HEK293 (cell line): ENCODE data around the gene AQP6.
A peak's percentile ranks its signal among the peaks of the same experiment; 100 is the strongest.

Experiments used
- CTCF ChIA-PET: fragments of 350-600 bp; formaldehyde crosslinking; extraction: SDS; loops from one replicate; lab custom pipeline; 2021; ENCODE audit warnings: antibody characterized with exemption; lab: Yijun Ruan, JAX
- POLR2A ChIA-PET: fragments of 300-600 bp; formaldehyde crosslinking; extraction: SDS; loops from one replicate; lab custom pipeline; 2020; ENCODE audit warnings: antibody characterized with exemption, inconsistent platforms; lab: Yijun Ruan, JAX
- H3K27ac ChIP-seq: fragments of 200-500 bp; sonication (Bioruptor generic); 2 replicates; pipeline ENCODE4 v1.5.1; 2014; ENCODE audit warnings: low read depth, low read length, control low read depth, inconsistent platforms; ENCODE audit errors: extremely low read depth
- H3K36me3 ChIP-seq, 2 experiments: fragments of 200-500 bp in 1 of 2; sonication (Bioruptor generic) in 1 of 2; 1 replicate in 1 of 2; 2 replicates in 1 of 2; pipeline ENCODE4 v1.5.1; 2014 to 2017; ENCODE audit warnings: inconsistent platforms in 2 of 2, low read length in 2 of 2; ENCODE audit not compliant: control insufficient read depth in 2 of 2, insufficient read depth in 1 of 2
- H3K4me1 ChIP-seq: fragments of 200-500 bp; sonication (Bioruptor generic); 2 replicates; pipeline ENCODE4 v1.5.1; 2014; ENCODE audit warnings: mild to moderate bottlenecking, low read length, inconsistent platforms; ENCODE audit not compliant: control insufficient read depth, insufficient read depth
- H3K4me3 ChIP-seq: 2 replicates; pipeline ENCODE4 v1.5.1; 2011; ENCODE audit warnings: low read depth, mild to moderate bottlenecking, control low read depth, low read length, moderate library complexity
- H3K9me3 ChIP-seq: fragments of 200-500 bp; sonication (Bioruptor generic); 2 replicates; pipeline ENCODE4 v1.5.1; 2014; ENCODE audit warnings: low read depth, low read length, inconsistent platforms; ENCODE audit not compliant: control insufficient read depth, insufficient read depth
- KLF7 ChIP-seq: fragments of 450-650 bp; formaldehyde crosslinking; IDR thresholded peaks from 2 replicates; pipeline ENCODE4 v1.5.1; 2016; ENCODE audit warnings: missing biosample characterization, missing genetic modification characterization, borderline replicate concordance
- MEIS1 ChIP-seq: sonication (generic); formaldehyde crosslinking; IDR thresholded peaks from 2 replicates; pipeline ENCODE4 v1.8.1; 2022; ENCODE audit warnings: missing genetic modification reagents, mild to moderate bottlenecking, borderline replicate concordance
- REPIN1 ChIP-seq: fragments of 450-650 bp; formaldehyde crosslinking; IDR thresholded peaks from 2 replicates; pipeline ENCODE4 v1.5.1; 2017; ENCODE audit warnings: missing biosample characterization, missing genetic modification characterization, low read depth
- SP2 ChIP-seq: fragments of 450-650 bp; formaldehyde crosslinking; IDR thresholded peaks from 2 replicates; pipeline ENCODE4 v1.5.1; 2016; ENCODE audit warnings: missing biosample characterization, missing genetic modification characterization
- ZBTB21 ChIP-seq: fragments of 450-650 bp; formaldehyde crosslinking; IDR thresholded peaks from 2 replicates; pipeline ENCODE4 v1.5.1; 2017; ENCODE audit warnings: missing biosample characterization, missing genetic modification characterization
- ZEB2 ChIP-seq: fragments of 450-650 bp; formaldehyde crosslinking; IDR thresholded peaks from 2 replicates; pipeline ENCODE4 v1.5.1; 2016; ENCODE audit warnings: missing biosample characterization, missing genetic modification characterization
- ZNF174 ChIP-seq: fragments of 450-650 bp; formaldehyde crosslinking; IDR thresholded peaks from 2 replicates; pipeline ENCODE4 v1.5.0; 2017; ENCODE audit warnings: missing biosample characterization, mild to moderate bottlenecking, missing genetic modification characterization
- ZNF175 ChIP-seq: fragments of 450-650 bp; formaldehyde crosslinking; IDR thresholded peaks from 2 replicates; pipeline ENCODE4 v1.5.1; 2016; ENCODE audit warnings: missing biosample characterization, missing genetic modification characterization
- ZNF2 ChIP-seq: fragments of 450-650 bp; formaldehyde crosslinking; IDR thresholded peaks from 2 replicates; pipeline ENCODE4 v1.5.1; 2016; ENCODE audit warnings: missing biosample characterization, missing genetic modification characterization
- ZNF221 ChIP-seq: fragments of 450-650 bp; formaldehyde crosslinking; IDR thresholded peaks from 2 replicates; pipeline ENCODE4 v1.5.1; 2017; ENCODE audit warnings: missing biosample characterization, missing genetic modification characterization, borderline replicate concordance
- ZNF302 ChIP-seq: fragments of 450-650 bp; formaldehyde crosslinking; IDR thresholded peaks from 2 replicates; pipeline ENCODE4 v1.5.1; 2016; ENCODE audit warnings: missing biosample characterization, missing genetic modification characterization, low read depth
- ZNF335 ChIP-seq: fragments of 450-650 bp; formaldehyde crosslinking; conservative IDR thresholded peaks from 2 replicates; pipeline ENCODE4 v1.5.1; 2016; ENCODE audit warnings: missing biosample characterization, missing genetic modification characterization
- ZNF341 ChIP-seq: fragments of 450-650 bp; formaldehyde crosslinking; IDR thresholded peaks from 2 replicates; pipeline ENCODE4; 2016; ENCODE audit warnings: low read depth, missing biosample characterization, missing genetic modification characterization
- ZNF37A ChIP-seq: fragments of 450-650 bp; IDR thresholded peaks from 2 replicates; pipeline ENCODE4 v1.5.1; 2018; ENCODE audit warnings: missing biosample characterization, missing genetic modification characterization
- ZNF561 ChIP-seq: fragments of 450-650 bp; IDR thresholded peaks from 2 replicates; pipeline ENCODE4 v1.5.1; 2018; ENCODE audit warnings: missing biosample characterization, missing genetic modification characterization, borderline replicate concordance
- ZNF660 ChIP-seq: fragments of 450-650 bp; IDR thresholded peaks from 2 replicates; pipeline ENCODE4 v1.5.1; 2018; ENCODE audit warnings: missing biosample characterization, mild to moderate bottlenecking, missing genetic modification characterization
- ZNF747 ChIP-seq: fragments of 450-650 bp; formaldehyde crosslinking; IDR thresholded peaks from 2 replicates; pipeline ENCODE4 v1.5.1; 2016; ENCODE audit warnings: missing biosample characterization, missing genetic modification characterization
- ZNF76 ChIP-seq: fragments of 450-650 bp; formaldehyde crosslinking; IDR thresholded peaks from 2 replicates; pipeline ENCODE4; 2016; ENCODE audit warnings: low read depth, missing biosample characterization, missing genetic modification characterization, borderline replicate concordance
- ZNF768 ChIP-seq: fragments of 450-650 bp; formaldehyde crosslinking; IDR thresholded peaks from 2 replicates; pipeline ENCODE4 v1.5.1; 2018; ENCODE audit warnings: missing biosample characterization, mild to moderate bottlenecking, missing genetic modification characterization
- ZNF837 ChIP-seq: fragments of 450-650 bp; formaldehyde crosslinking; IDR thresholded peaks from 2 replicates; pipeline ENCODE4 v1.5.1; 2016; ENCODE audit warnings: missing biosample characterization, missing genetic modification characterization
- TF ChIP-seq, protein P1 (sequence below): fragments of 450-650 bp; formaldehyde crosslinking; IDR thresholded peaks from 2 replicates; pipeline ENCODE4 v1.5.1; 2016; ENCODE audit warnings: missing biosample characterization, missing genetic modification characterization
- TF ChIP-seq, protein P2 (sequence below): fragments of 450-650 bp; formaldehyde crosslinking; IDR thresholded peaks from 2 replicates; pipeline ENCODE4 v1.5.1; 2016; ENCODE audit warnings: missing biosample characterization, missing genetic modification characterization, borderline replicate concordance
- TF ChIP-seq, protein P3 (sequence below): fragments of 450-650 bp; formaldehyde crosslinking; IDR thresholded peaks from 2 replicates; pipeline ENCODE4 v1.5.1; 2016; ENCODE audit warnings: missing biosample characterization, missing genetic modification characterization
- TF ChIP-seq, protein P4 (sequence below): fragments of 450-650 bp; formaldehyde crosslinking; IDR thresholded peaks from 2 replicates; pipeline ENCODE4 v1.5.1; 2017; ENCODE audit warnings: missing biosample characterization, missing genetic modification characterization
- TF ChIP-seq, protein P5 (sequence below): fragments of 450-650 bp; formaldehyde crosslinking; IDR thresholded peaks from 2 replicates; pipeline ENCODE4 v1.5.1; 2016; ENCODE audit warnings: missing biosample characterization, missing genetic modification characterization

Gene AQP6

DNA sequence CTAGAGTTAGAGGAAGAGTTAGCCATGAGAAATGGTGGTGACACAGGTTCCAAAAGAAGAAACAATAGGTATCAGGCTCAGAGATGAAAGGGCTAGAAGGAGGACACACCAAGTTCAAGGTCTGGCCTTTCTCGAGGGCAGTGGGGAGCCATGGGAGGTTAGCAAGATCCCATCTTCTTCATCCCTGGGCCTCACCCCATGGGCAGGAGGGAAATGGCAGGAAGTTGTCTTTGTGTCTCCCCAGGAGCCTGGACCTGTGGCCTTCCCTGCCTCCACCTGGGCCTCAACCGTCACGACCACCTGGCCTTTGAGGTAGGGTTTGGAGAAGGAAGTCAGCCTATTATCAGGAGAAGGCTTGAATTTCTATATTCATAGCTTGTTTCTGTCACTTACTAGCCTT lies 28.0 kb upstream of the AQP6 start (continued):
- TF ChIP-seq, protein P1, sequence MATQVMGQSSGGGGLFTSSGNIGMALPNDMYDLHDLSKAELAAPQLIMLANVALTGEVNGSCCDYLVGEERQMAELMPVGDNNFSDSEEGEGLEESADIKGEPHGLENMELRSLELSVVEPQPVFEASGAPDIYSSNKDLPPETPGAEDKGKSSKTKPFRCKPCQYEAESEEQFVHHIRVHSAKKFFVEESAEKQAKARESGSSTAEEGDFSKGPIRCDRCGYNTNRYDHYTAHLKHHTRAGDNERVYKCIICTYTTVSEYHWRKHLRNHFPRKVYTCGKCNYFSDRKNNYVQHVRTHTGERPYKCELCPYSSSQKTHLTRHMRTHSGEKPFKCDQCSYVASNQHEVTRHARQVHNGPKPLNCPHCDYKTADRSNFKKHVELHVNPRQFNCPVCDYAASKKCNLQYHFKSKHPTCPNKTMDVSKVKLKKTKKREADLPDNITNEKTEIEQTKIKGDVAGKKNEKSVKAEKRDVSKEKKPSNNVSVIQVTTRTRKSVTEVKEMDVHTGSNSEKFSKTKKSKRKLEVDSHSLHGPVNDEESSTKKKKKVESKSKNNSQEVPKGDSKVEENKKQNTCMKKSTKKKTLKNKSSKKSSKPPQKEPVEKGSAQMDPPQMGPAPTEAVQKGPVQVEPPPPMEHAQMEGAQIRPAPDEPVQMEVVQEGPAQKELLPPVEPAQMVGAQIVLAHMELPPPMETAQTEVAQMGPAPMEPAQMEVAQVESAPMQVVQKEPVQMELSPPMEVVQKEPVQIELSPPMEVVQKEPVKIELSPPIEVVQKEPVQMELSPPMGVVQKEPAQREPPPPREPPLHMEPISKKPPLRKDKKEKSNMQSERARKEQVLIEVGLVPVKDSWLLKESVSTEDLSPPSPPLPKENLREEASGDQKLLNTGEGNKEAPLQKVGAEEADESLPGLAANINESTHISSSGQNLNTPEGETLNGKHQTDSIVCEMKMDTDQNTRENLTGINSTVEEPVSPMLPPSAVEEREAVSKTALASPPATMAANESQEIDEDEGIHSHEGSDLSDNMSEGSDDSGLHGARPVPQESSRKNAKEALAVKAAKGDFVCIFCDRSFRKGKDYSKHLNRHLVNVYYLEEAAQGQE (tag by site-specific recombination), result no peak
- no peak for TF ChIP-seq KLF7 (tag by site-specific recombination)
- TF ChIP-seq ZEB2 (tag by site-specific recombination), result no peak
- TF ChIP-seq ZNF837, result no peak
- TF ChIP-seq ZNF221, result no peak
- TF ChIP-seq, protein P2, sequence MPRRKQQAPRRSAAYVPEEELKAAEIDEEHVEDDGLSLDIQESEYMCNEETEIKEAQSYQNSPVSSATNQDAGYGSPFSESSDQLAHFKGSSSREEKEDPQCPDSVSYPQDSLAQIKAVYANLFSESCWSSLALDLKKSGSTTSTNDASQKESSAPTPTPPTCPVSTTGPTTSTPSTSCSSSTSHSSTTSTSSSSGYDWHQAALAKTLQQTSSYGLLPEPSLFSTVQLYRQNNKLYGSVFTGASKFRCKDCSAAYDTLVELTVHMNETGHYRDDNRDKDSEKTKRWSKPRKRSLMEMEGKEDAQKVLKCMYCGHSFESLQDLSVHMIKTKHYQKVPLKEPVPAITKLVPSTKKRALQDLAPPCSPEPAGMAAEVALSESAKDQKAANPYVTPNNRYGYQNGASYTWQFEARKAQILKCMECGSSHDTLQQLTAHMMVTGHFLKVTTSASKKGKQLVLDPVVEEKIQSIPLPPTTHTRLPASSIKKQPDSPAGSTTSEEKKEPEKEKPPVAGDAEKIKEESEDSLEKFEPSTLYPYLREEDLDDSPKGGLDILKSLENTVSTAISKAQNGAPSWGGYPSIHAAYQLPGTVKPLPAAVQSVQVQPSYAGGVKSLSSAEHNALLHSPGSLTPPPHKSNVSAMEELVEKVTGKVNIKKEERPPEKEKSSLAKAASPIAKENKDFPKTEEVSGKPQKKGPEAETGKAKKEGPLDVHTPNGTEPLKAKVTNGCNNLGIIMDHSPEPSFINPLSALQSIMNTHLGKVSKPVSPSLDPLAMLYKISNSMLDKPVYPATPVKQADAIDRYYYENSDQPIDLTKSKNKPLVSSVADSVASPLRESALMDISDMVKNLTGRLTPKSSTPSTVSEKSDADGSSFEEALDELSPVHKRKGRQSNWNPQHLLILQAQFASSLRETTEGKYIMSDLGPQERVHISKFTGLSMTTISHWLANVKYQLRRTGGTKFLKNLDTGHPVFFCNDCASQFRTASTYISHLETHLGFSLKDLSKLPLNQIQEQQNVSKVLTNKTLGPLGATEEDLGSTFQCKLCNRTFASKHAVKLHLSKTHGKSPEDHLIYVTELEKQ (tag by site-specific recombination), result no peak
- no peak for TF ChIP-seq ZNF37A (tag by site-specific recombination)

DNA sequence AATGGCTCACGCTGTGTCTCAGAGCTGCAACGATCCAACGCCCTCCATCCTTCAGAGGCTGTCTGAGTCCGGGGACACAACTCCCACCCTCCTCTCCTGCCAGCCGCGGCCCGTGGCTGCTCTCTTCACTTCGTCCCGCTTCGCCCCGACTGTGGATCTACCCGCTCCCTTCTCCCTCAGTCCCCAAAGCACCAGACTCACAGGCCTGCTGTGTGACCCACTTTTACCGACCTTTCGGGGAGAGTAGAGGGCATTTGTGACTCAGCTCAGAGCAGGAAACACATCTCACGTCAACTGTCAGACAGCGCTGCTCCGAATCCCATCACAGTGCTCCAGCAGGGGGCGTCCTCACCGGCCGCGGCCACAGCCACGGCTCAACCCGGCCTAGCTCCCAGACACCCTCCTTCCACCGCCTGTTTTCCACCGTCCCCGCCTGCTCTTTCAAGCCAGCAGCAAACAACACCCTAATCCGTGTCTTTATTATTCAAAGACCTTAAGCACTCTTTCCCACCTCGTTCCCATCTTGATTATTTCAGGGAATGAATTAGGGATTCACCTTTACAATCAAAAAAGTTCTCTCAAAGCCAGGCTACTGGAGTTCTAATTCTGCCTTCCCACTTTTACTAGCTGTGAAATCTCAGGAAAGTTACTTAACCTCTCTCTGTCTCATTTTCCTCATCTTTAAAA lies 27.2 kb upstream of the AQP6 start:
- Histone ChIP-seq H3K4me1 (no peaks in the 10 kb centered on the region), H3K4me3 (peak overlapping the region; percentile 14; the same call in 1 of the 2 replicates), H3K9me3 (no peaks in the 10 kb centered on the region), H3K27ac (no peak overlapping the region), H3K36me3 (no peaks in the 10 kb centered on the region)
- ChIA-PET POLR2A (interaction anchor here (0.6 to 1.4 kb wide), 8 partner anchors 11 to 204 kb away, joined by 3 to 6 read pairs (median 3); partner anchors contain the start of gene TMBIM6), CTCF (interaction anchor here (0.6 to 4.0 kb wide), 51 partner anchors 8 to 320 kb away, joined by 3 to 76 read pairs (median 6); partner anchors contain the start of gene FAIM2)
- TF ChIP-seq, protein P3, sequence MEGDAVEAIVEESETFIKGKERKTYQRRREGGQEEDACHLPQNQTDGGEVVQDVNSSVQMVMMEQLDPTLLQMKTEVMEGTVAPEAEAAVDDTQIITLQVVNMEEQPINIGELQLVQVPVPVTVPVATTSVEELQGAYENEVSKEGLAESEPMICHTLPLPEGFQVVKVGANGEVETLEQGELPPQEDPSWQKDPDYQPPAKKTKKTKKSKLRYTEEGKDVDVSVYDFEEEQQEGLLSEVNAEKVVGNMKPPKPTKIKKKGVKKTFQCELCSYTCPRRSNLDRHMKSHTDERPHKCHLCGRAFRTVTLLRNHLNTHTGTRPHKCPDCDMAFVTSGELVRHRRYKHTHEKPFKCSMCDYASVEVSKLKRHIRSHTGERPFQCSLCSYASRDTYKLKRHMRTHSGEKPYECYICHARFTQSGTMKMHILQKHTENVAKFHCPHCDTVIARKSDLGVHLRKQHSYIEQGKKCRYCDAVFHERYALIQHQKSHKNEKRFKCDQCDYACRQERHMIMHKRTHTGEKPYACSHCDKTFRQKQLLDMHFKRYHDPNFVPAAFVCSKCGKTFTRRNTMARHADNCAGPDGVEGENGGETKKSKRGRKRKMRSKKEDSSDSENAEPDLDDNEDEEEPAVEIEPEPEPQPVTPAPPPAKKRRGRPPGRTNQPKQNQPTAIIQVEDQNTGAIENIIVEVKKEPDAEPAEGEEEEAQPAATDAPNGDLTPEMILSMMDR, result peak; percentile 98
- TF ChIP-seq ZNF341 (tag by site-specific recombination) (peak; percentile 86), ZNF221 (no peak), ZNF2 (peak; percentile 85), ZNF660 (tag by site-specific recombination) (peak; percentile 91), ZNF561 (tag by site-specific recombination) (0 out of 2 replicates have a peak, but pooled peaks have one; percentile 60), ZBTB21 (peak; percentile 45), ZNF302 (tag by site-specific recombination) (no peak), ZNF174 (no peak), ZNF175 (tag by site-specific recombination) (no peak), SP2 (tag by site-specific recombination) (0 out of 2 replicates have a peak, but pooled peaks have one; percentile 17), REPIN1 (tag by site-specific recombination) (no peak), ZNF768 (tag by site-specific recombination) (peak; percentile 49; the same call in 1 of the 2 replicates), MEIS1 (CRISPR knock-in tag) (no peak), ZNF76 (tag by site-specific recombination) (peak; percentile 72), ZNF747 (tag by site-specific recombination) (no peak), ZNF37A (tag by site-specific recombination) (no peak), ZNF335 (peak; percentile 67)
- TF ChIP-seq, protein P4, sequence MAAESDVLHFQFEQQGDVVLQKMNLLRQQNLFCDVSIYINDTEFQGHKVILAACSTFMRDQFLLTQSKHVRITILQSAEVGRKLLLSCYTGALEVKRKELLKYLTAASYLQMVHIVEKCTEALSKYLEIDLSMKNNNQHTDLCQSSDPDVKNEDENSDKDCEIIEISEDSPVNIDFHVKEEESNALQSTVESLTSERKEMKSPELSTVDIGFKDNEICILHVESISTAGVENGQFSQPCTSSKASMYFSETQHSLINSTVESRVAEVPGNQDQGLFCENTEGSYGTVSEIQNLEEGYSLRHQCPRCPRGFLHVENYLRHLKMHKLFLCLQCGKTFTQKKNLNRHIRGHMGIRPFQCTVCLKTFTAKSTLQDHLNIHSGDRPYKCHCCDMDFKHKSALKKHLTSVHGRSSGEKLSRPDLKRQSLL (tag by site-specific recombination), result no peak
- TF ChIP-seq, protein P5, sequence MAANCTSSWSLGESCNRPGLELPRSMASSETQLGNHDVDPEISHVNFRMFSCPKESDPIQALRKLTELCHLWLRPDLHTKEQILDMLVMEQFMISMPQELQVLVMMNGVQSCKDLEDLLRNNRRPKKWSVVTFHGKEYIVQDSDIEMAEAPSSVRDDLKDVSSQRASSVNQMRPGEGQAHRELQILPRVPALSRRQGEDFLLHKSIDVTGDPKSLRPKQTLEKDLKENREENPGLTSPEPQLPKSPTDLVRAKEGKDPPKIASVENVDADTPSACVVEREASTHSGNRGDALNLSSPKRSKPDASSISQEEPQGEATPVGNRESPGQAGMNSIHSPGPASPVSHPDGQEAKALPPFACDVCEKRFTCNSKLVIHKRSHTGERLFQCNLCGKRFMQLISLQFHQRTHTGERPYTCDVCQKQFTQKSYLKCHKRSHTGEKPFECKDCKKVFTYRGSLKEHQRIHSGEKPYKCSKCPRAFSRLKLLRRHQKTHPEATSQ (tag by site-specific recombination), result no peak
